Fibroblast of lung (primary cell): ENCODE data around the gene KNDC1. TPM values are rescaled to one million over a fixed set of nuclear protein-coding genes. Genes with fewer than 3 reads are reported as not detected.

ENCODE experiments used
- DNase-seq, 2 donors: peaks; one replicate each; pipeline versions ENCODE4 v3.0.0 to v3.0.0-alpha.2; 2010; ENCODE audit warnings: low read depth in 2 of 2
- H2AFZ ChIP-seq: 2 replicates; pipeline ENCODE4 v1.5.1; 2012; ENCODE audit warnings: low read length, control low read depth, inconsistent platforms
- H3K27ac ChIP-seq: 2 replicates; pipeline ENCODE4 v1.5.1; 2011; ENCODE audit warnings: low read length, control low read depth; ENCODE audit not compliant: insufficient read depth
- H3K27me3 ChIP-seq: 2 replicates; pipeline ENCODE4 v1.5.1; 2011; ENCODE audit warnings: mild to moderate bottlenecking, low read length; ENCODE audit not compliant: control insufficient read depth, insufficient read depth
- H3K36me3 ChIP-seq: 2 replicates; pipeline ENCODE4 v1.5.1; 2011; ENCODE audit warnings: low read length; ENCODE audit not compliant: control insufficient read depth, insufficient read depth
- H3K4me1 ChIP-seq: 2 replicates; pipeline ENCODE4 v1.5.1; 2011; ENCODE audit warnings: low read length; ENCODE audit not compliant: control insufficient read depth, insufficient read depth; ENCODE audit errors: extremely low read depth
- H3K4me2 ChIP-seq: 2 replicates; pipeline ENCODE4 v1.5.1; 2011; ENCODE audit warnings: low read length, control low read depth; ENCODE audit not compliant: insufficient read depth; ENCODE audit errors: extremely low read depth
- H3K4me3 ChIP-seq, 4 experiments: fragments of 200-600 bp in 1 of 4; sonication (generic) in 1 of 4; replicated peaks in 1 of 4; 2 replicates each; pipeline ENCODE4 v1.5.1; 2011 to 2016; ENCODE audit warnings: low read length in 4 of 4, low read depth in 3 of 4, mild to moderate bottlenecking in 3 of 4, control low read depth in 2 of 4, inconsistent platforms in 1 of 4, mixed read lengths in 1 of 4; ENCODE audit not compliant: insufficient read depth in 1 of 4; ENCODE audit errors: control extremely low read depth in 1 of 4
- H3K79me2 ChIP-seq: 2 replicates; pipeline ENCODE4 v1.5.1; 2012; ENCODE audit warnings: mild to moderate bottlenecking, low read length, inconsistent platforms; ENCODE audit not compliant: control insufficient read depth, insufficient read depth
- H3K9ac ChIP-seq: 2 replicates; pipeline ENCODE4 v1.5.1; 2011; ENCODE audit warnings: mild to moderate bottlenecking, low read length, control low read depth; ENCODE audit not compliant: insufficient read depth
- H3K9me3 ChIP-seq: 2 replicates; pipeline ENCODE4 v1.5.1; 2012; ENCODE audit warnings: low read depth, low read length; ENCODE audit not compliant: control insufficient read depth, insufficient read depth
- H4K20me1 ChIP-seq: 2 replicates; pipeline ENCODE4 v1.5.1; 2011; ENCODE audit warnings: low read length; ENCODE audit not compliant: control insufficient read depth, insufficient read depth; ENCODE audit errors: extremely low read depth
- EZH2 ChIP-seq: IDR thresholded peaks from 2 replicates; pipeline ENCODE4 v1.5.1; 2012; ENCODE audit warnings: low read length, control low read depth, mild to moderate bottlenecking; ENCODE audit errors: missing control alignments
- polyA plus RNA-seq, 2 donors: library from polyadenylated mRNA; depleted of rRNA in 1 of 2; stranded (reverse) in 1 of 2; unstranded in 1 of 2; fragments of >200 nt; gene quantifications; 2 replicates each; pipeline ENCODE4 v1.2.1, GENCODE V29; 2011 to 2012; ENCODE audit warnings: missing spikeins in 1 of 2
- total RNA-seq: library from RNA; depleted of rRNA; stranded (reverse); fragments of >200 nt; gene quantifications from 2 replicates; pipeline ENCODE4 v1.2.1, GENCODE V29; 2014
- TF ChIP-seq, protein P1 (sequence below), 2 donors: IDR thresholded peaks in 1 of 2; conservative IDR thresholded peaks in 1 of 2; 1 replicate in 1 of 2; 2 replicates in 1 of 2; pipeline ENCODE4 v1.5.1; 2011 to 2012; ENCODE audit warnings: low read length in 2 of 2, control low read depth in 1 of 2, inconsistent platforms in 1 of 2, low read depth in 1 of 2, mild to moderate bottlenecking in 1 of 2

The KNDC1 gene
- total and polyA plus RNA-seq, 2 donors (not counting 1 experiment from before 2014, with no cell fraction given): 0.20 to 0.50 TPM

DNA sequence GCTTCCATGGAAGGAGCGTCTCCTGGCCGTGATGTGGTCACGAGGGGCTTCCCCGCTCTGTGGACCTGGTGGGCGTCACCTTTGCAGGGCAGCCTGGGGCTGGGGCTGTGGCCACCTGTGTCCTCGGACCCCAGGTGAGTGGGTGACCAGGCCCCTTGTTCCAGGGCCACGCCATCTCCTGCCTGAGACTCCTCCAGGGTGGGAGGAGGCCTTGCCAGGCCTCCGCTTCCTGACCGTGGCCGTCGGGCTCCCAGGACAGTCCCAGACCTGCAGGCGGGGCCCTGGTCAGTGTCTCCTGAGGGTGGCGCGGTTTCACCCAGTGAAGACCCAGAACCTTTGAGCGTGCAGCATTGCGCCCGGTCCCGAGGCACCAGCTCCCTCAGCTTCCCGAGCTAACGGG is 49.6 kb downstream of the KNDC1 start:
- peaks cover 2% of the 10 kb centered on the region for H3K9me3 ChIP-seq
- no peaks in the 10 kb centered on the region for H3K4me1 ChIP-seq

DNA sequence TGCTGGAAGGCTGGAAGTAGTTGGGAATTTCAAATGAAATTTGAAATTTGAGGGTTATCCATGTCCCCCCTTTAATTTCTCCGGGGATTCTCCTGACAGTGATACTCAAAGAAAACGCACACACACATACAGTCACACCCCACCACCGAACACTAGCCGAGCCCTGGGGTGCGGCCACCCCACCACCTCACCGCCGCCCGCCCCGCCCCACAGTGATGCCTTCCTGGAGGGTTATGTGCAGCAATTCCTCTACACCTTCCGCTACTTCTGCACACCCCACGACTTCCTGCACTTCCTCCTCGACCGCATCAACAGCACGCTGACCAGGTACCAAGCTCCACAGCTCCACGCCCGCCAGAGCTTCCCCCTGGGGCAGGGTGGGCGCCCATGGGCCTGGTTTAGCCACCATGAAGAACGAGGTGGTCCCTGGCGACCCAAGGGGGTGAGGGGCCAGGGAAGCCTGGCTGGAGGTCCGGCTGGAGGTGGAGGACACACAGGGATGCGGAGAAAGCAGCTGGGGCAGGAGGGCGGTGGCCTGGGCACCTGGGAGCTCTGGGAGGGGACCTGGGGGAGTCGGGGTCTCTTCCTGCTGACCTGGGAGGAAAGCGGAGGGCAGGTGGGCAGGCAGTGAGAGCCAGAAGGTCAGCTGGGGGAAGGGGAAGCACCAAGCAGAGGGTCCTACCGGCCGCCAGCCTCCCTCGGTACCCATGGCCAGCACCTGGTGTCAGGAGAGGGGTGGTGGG is 50.5 kb downstream of the KNDC1 start:
- Histone ChIP-seq H2AFZ (no peak overlapping the region), H3K4me2 (no peak overlapping the region), H3K36me3 (no peaks in the 10 kb centered on the region), H3K27me3 (no peaks in the 10 kb centered on the region), H3K27ac (no peak overlapping the region), H3K4me1 (no peaks in the 10 kb centered on the region), H3K9me3 (peaks cover 2% of the 10 kb centered on the region), H3K4me3 (no peak overlapping the region), H3K9ac (no peak overlapping the region), H4K20me1 (no peaks in the 10 kb centered on the region), H3K79me2 (no peaks in the 10 kb centered on the region)
- TF ChIP-seq, protein P1, sequence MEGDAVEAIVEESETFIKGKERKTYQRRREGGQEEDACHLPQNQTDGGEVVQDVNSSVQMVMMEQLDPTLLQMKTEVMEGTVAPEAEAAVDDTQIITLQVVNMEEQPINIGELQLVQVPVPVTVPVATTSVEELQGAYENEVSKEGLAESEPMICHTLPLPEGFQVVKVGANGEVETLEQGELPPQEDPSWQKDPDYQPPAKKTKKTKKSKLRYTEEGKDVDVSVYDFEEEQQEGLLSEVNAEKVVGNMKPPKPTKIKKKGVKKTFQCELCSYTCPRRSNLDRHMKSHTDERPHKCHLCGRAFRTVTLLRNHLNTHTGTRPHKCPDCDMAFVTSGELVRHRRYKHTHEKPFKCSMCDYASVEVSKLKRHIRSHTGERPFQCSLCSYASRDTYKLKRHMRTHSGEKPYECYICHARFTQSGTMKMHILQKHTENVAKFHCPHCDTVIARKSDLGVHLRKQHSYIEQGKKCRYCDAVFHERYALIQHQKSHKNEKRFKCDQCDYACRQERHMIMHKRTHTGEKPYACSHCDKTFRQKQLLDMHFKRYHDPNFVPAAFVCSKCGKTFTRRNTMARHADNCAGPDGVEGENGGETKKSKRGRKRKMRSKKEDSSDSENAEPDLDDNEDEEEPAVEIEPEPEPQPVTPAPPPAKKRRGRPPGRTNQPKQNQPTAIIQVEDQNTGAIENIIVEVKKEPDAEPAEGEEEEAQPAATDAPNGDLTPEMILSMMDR (conservative IDR thresholded peaks at IDR 0.05 in 1 of 2, IDR thresholded peaks at IDR 0.05 in 1 of 2; ENCODE audit: low read depth in 1 of 2, low read length in 2 of 2): no peak
- TF ChIP-seq EZH2: no peak
- DNase-seq: no peak

More for the DNA sequence above, 49.6 kb downstream of the KNDC1 start:
- no peak overlapping the region for H3K4me2 ChIP-seq
- no peaks in the 10 kb centered on the region for H3K79me2 ChIP-seq
- DNase-seq: no peak
- no peak overlapping the region for H3K27ac ChIP-seq
- TF ChIP-seq, protein P1 (conservative IDR thresholded peaks at IDR 0.05 in 1 of 2, IDR thresholded peaks at IDR 0.05 in 1 of 2; ENCODE audit: low read depth in 1 of 2, low read length in 2 of 2): no peak
- H4K20me1 ChIP-seq: no peaks in the 10 kb centered on the region
- no peak overlapping the region for H2AFZ ChIP-seq
- no peaks in the 10 kb centered on the region for H3K36me3 ChIP-seq
- no peak overlapping the region for H3K4me3 ChIP-seq
- H3K9ac ChIP-seq: no peak overlapping the region
- H3K27me3 ChIP-seq: no peaks in the 10 kb centered on the region

DNA sequence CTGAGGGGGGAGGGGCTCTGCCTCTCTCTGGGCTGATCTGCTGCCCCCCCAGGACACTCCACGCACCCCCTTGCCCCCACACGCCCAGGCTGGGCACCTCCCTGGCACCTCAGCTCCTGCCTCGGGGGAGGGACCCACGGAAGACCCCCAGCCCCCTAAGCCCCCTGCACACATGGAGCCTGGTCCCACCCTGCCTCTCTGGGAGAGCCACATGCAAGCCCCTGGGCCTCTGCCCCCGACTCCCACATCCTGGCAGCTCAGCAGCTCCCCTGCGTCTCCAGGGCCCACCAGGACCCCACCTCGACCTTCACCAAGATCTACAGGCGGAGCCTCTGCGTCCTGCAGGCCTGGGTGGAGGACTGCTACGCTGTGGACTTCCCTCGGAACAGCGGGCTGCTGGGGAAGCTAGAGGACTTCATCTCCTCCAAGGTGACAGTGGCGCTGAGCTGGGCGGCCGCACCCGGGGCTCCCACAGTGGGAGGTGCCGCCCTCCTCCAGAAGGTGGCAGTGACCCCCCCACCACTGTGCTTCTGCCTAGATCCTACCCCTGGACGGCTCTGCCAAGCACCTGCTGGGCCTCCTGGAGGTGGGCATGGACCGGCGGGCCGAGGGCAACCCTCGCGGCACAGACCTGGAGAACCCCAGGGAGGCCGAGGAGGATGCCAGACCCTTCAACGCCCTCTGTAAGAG is 51.3 kb downstream of the KNDC1 start:
- no peaks in the 10 kb centered on the region for H3K36me3 ChIP-seq
- DNase-seq: no peak
- H4K20me1 ChIP-seq: no peaks in the 10 kb centered on the region
- TF ChIP-seq, protein P1 (conservative IDR thresholded peaks at IDR 0.05 in 1 of 2, IDR thresholded peaks at IDR 0.05 in 1 of 2; ENCODE audit: low read depth in 1 of 2, low read length in 2 of 2): no peak
- no peak for TF ChIP-seq EZH2
- H2AFZ ChIP-seq: no peak overlapping the region
- H3K9ac ChIP-seq: no peak overlapping the region
- no peak overlapping the region for H3K27ac ChIP-seq
- H3K79me2 ChIP-seq: no peaks in the 10 kb centered on the region
- no peak overlapping the region for H3K4me2 ChIP-seq
- peaks cover 2% of the 10 kb centered on the region for H3K9me3 ChIP-seq
- H3K4me3 ChIP-seq: no peak overlapping the region
- H3K27me3 ChIP-seq: no peaks in the 10 kb centered on the region
- no peaks in the 10 kb centered on the region for H3K4me1 ChIP-seq
